GM12872 (cell line): ENCODE measurements around the gene PRH1.

ENCODE experiments used
- TF ChIP-seq, protein P1 (sequence below): IDR thresholded peaks from 3 replicates; pipeline ENCODE4 v1.5.1; 2011; ENCODE audit warnings: low read depth, mild to moderate bottlenecking, low read length, moderate library complexity; ENCODE audit not compliant: insufficient read depth

The PRH1 gene

DNA sequence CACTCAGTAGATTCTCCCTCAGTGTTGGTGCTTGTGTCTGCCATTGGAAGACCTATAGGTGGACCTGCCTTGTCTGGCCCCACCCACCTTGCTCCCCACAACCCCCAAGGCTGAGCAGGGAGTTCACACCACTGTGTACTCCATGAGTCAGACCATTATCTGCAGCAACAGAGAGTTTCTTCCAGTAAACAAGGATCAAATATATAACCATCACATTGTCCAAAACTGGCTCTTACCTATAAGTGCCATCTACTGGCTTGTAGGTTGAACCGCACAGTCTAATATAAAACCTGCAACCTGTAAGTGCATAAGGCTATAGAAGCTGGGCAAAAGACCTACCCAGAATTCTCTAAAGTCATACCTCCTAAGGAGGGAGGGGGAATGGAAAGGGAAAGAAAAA, 17.4 kb upstream of the PRH1 start:
- TF ChIP-seq, protein P1, sequence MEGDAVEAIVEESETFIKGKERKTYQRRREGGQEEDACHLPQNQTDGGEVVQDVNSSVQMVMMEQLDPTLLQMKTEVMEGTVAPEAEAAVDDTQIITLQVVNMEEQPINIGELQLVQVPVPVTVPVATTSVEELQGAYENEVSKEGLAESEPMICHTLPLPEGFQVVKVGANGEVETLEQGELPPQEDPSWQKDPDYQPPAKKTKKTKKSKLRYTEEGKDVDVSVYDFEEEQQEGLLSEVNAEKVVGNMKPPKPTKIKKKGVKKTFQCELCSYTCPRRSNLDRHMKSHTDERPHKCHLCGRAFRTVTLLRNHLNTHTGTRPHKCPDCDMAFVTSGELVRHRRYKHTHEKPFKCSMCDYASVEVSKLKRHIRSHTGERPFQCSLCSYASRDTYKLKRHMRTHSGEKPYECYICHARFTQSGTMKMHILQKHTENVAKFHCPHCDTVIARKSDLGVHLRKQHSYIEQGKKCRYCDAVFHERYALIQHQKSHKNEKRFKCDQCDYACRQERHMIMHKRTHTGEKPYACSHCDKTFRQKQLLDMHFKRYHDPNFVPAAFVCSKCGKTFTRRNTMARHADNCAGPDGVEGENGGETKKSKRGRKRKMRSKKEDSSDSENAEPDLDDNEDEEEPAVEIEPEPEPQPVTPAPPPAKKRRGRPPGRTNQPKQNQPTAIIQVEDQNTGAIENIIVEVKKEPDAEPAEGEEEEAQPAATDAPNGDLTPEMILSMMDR = no peak

DNA sequence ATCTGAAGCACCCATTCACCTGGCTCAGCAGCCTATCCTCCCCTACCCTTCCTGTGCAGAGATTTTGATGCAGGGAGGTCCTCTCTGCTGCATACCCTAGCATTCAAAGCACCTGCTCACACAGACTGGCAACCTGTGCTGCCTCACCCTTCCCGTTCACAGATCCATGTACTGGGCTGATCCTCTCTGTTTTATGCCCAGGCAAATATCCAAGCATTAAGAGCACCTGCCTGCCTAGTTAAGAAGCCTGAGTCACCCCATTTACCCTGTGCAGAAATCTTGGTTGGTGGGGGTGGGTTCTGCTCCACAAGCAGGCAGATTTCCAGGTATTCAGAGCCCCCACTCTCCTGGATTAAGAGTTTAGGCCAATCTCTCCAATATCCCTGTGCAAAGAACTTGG, 16.9 kb upstream of the PRH1 start:
- TF ChIP-seq, protein P1 = no peak

DNA sequence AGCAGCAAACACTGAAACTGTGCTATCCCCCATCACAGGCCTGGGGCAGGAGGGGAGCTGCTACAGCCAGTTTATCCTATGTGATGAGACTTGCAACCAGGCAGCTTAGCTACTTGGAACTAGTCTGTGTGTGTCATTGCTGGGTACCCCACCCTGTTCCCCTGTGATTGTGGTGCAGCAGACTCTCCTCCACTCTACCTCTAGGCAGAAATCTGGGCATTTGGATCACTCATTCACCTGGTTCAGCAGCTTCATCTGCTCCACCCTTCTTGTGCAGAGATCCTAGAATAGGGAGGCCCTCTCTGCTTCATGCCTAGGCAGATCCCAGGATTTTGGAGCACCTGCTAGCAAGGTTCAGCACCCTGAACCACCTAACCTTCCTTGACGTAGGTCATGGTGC, 16.5 kb upstream of the PRH1 start:
- TF ChIP-seq, protein P1 = no peak

DNA sequence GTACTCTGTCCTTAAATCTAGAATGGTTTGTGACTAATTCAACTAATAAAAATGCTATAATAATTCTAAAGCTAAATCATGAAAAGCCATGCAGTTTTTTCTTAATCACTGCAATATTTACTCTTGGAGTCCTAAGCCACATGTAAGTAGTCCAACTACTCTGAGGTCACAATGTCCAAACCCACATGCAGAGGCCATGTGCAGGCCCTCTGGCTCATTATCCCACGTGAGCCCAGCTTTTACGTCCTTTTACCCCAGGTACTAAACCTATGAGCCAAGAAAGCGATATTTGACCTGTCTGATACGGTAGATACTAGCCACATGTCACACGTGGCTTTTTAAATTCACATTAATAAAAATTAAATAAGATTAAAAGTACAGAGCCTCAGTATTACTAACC, 12.8 kb upstream of the PRH1 start:
- TF ChIP-seq, protein P1 = no peak

DNA sequence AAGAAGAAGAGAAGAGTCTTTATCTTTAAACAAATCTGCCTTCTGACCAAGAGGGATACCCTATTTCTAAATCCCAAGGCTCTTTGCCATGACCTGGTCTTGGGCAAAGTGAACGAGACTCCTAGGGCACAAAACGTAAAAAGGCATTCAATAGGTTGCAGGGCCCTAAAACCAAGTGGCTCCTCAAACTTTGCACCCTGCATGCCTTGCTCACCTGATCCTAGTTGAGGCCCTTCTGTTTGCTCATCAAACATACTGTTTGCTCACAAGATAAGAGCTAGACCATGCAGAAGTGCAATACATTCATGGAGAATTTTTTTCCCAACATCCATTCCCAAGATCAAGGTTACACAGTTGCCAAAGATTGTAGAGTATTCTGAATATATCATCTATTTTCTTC, 7.9 kb upstream of the PRH1 start:
- TF ChIP-seq, protein P1 = no peak

DNA sequence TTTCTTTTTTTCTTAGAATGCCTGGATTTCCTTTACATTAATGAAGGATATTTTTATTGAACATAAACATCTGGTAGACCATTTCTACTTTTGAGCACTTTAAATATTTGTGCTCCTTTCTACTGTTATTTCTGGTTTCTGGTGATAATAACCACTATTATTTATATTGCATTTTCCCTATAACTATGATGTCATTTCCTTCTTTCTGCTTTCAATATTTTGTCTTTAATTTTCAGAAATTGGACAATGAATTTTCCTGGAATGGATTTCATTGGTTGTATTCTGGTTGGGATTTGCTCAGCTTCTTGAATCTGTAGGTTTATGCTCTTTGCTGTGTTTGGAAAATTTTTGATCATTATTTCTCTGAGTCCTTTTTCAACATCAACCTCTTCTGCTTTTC, 5.2 kb upstream of the PRH1 start:
- TF ChIP-seq, protein P1 = no peak

GRCh38 chr12:10873378-10873777, 10.7 kb downstream of the PRH1 start:
- TF ChIP-seq, protein P1 = no peak

DNA sequence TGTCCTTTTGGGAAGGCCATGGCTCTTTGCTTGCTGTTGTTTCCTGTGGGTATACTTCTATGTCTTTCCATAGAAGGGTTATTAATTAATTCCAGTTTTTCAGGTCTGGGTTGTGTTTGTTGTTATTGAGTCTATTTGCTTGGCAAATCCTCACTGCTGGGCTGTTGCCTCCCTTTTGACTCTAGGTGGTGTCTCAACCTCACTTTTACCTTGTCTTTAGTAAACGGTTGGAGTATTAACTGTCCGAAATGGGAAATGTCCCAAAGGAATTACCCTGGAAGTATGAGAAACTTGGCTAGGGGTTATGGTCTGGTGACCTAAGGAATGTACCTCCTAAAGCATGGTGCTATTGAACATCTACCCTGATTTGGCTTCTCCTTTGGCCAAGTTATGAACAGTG, 16.7 kb downstream of the PRH1 start:
- TF ChIP-seq, protein P1 = no peak
